ENCODE measurements around the gene RGL1. TPM values are rescaled to one million over a fixed set of nuclear protein-coding genes. Genes with fewer than 3 reads are reported as not detected.
A peak's percentile ranks its signal among the peaks of the same experiment; 100 is the strongest.

Gene RGL1
- total RNA-seq, 1 donor from 2014 or later: 15.0 TPM

DNA sequence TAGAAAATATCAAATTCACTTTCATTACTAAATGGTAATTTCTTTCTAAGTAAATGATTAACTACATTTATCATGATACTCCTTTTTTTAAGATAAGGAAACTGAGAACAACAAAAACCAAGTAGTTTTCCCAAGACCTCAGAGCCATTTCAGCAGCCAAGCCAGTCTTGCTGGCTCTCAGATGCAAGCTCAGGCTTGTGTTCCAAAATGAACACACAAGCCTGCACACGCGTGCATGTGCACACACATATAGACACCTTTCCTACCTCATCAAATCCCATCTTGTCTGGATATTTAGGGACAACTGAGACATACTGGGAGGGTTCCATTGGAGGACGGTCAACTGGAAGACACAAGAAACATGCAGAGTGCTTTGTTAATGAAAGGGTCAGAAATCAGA, 149.6 kb downstream of the RGL1 start:
- TF ChIP-seq, protein P1, sequence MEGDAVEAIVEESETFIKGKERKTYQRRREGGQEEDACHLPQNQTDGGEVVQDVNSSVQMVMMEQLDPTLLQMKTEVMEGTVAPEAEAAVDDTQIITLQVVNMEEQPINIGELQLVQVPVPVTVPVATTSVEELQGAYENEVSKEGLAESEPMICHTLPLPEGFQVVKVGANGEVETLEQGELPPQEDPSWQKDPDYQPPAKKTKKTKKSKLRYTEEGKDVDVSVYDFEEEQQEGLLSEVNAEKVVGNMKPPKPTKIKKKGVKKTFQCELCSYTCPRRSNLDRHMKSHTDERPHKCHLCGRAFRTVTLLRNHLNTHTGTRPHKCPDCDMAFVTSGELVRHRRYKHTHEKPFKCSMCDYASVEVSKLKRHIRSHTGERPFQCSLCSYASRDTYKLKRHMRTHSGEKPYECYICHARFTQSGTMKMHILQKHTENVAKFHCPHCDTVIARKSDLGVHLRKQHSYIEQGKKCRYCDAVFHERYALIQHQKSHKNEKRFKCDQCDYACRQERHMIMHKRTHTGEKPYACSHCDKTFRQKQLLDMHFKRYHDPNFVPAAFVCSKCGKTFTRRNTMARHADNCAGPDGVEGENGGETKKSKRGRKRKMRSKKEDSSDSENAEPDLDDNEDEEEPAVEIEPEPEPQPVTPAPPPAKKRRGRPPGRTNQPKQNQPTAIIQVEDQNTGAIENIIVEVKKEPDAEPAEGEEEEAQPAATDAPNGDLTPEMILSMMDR (IDR thresholded peaks at IDR 0.05): no peak
- TF ChIP-seq EZH2 (IDR thresholded peaks at IDR 0.05): no peak
- no peak for TF ChIP-seq EZH2phosphoT487 (IDR thresholded peaks at IDR 0.05)

DNA sequence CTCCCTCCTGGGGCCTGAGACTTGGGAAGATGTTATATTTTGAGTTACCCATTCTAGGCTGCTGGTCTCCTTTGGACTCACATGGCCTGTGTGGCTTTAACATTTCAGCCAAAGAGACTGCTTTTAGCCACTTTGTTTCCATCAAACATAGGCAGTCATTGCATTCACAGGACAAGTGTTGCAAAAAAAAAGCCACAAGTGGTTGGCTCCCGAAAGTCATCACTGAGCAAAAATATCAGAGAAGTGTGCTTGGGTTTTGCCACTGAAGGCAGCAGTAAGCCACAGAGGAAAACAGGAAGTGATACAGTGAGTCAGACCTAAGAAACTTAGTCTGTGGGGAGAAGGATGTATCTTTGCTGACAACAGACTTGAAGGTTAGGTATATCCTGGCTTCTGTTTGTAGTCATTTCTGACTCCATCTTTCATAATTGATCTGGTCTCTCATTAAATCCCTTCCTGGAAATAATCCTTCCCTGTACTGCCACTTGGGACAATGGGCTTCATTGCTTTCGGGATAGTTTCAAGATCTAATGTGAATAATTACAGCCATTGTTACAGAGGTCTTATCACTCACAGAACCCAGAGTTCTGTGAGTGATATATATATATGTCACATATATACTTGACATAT, 151.8 kb downstream of the RGL1 start:
- Histone ChIP-seq H3K9me3 (ENCODE audit: low read depth) (no peaks in the 10 kb centered on the region), H4K20me1 (ENCODE audit: low read depth) (no peaks in the 10 kb centered on the region), H3K36me3 (no peaks in the 10 kb centered on the region), H3K79me2 (ENCODE audit: low read depth) (no peaks in the 10 kb centered on the region), H3K4me3 (no peak overlapping the region), H3K4me2 (no peak overlapping the region), H3K9ac (no peak overlapping the region), H3K27me3 (no peaks in the 10 kb centered on the region), H3F3A (ENCODE audit: low read depth) (no peaks in the 10 kb centered on the region), H3K27ac (no peak overlapping the region), H2AFZ (replicated peaks) (no peak overlapping the region), H3K4me1 (peaks cover 5% of the 10 kb centered on the region)
- DNase-seq (ENCODE audit: low spot score): no peak
- peaks cover 34% of the 10 kb centered on the region for H3K36me3 Mint-ChIP-seq
- H3K27me3 Mint-ChIP-seq (ENCODE audit: insufficient read depth, low read depth): no peaks in the 10 kb centered on the region
- H3K9me3 Mint-ChIP-seq: no peaks in the 10 kb centered on the region
- H3K4me1 Mint-ChIP-seq: peaks cover 5% of the 10 kb centered on the region
- H3K27ac Mint-ChIP-seq: no peak overlapping the region
- H3K4me3 Mint-ChIP-seq: no peak overlapping the region
- TF ChIP-seq EZH2phosphoT487 (IDR thresholded peaks at IDR 0.05): no peak
- no peak for TF ChIP-seq EZH2 (IDR thresholded peaks at IDR 0.05)
- TF ChIP-seq, protein P1 (IDR thresholded peaks at IDR 0.05): no peak

More for the DNA sequence above, 149.6 kb downstream of the RGL1 start:
- H3K4me2 ChIP-seq: no peak overlapping the region
- Mint-ChIP-seq H3K4me1 (peaks cover 5% of the 10 kb centered on the region), H3K9me3 (peaks cover 4% of the 10 kb centered on the region), H3K36me3 (peaks cover 43% of the 10 kb centered on the region), H3K27me3 (ENCODE audit: insufficient read depth, low read depth) (no peaks in the 10 kb centered on the region), H3K27ac (peak overlapping the region; percentile 68), H3K4me3 (no peak overlapping the region)
- no peak overlapping the region for H3K4me3 ChIP-seq
- peaks cover 5% of the 10 kb centered on the region for H3K4me1 ChIP-seq
- DNase-seq (ENCODE audit: low spot score): no peak
- H4K20me1 ChIP-seq (ENCODE audit: low read depth): no peaks in the 10 kb centered on the region
- no peaks in the 10 kb centered on the region for H3K27me3 ChIP-seq
- H3K27ac ChIP-seq: no peak overlapping the region
- no peaks in the 10 kb centered on the region for H3K79me2 ChIP-seq (ENCODE audit: low read depth)
- peaks cover 2% of the 10 kb centered on the region for H3K36me3 ChIP-seq
- no peaks in the 10 kb centered on the region for H3F3A ChIP-seq (ENCODE audit: low read depth)
- H2AFZ ChIP-seq (replicated peaks): no peak overlapping the region
- no peak overlapping the region for H3K9ac ChIP-seq
- H3K9me3 ChIP-seq (ENCODE audit: low read depth): no peaks in the 10 kb centered on the region

- H3F3A ChIP-seq (ENCODE audit: low read depth): no peaks in the 10 kb centered on the region
- H3K27me3 ChIP-seq: no peaks in the 10 kb centered on the region
- no peaks in the 10 kb centered on the region for H3K36me3 ChIP-seq
- Mint-ChIP-seq H3K9me3 (no peaks in the 10 kb centered on the region), H3K4me1 (peaks cover 5% of the 10 kb centered on the region), H3K27me3 (ENCODE audit: insufficient read depth, low read depth) (no peaks in the 10 kb centered on the region), H3K4me3 (no peak overlapping the region), H3K27ac (no peak overlapping the region), H3K36me3 (peaks cover 31% of the 10 kb centered on the region)
- H3K9me3 ChIP-seq (ENCODE audit: low read depth): no peaks in the 10 kb centered on the region
- no peaks in the 10 kb centered on the region for H4K20me1 ChIP-seq (ENCODE audit: low read depth)
- TF ChIP-seq EZH2 (IDR thresholded peaks at IDR 0.05): no peak
- TF ChIP-seq, protein P1 (IDR thresholded peaks at IDR 0.05): no peak
- TF ChIP-seq EZH2phosphoT487 (IDR thresholded peaks at IDR 0.05): no peak
- peaks cover 5% of the 10 kb centered on the region for H3K4me1 ChIP-seq
- no peak overlapping the region for H3K4me3 ChIP-seq
- no peak overlapping the region for H3K9ac ChIP-seq
- no peak overlapping the region for H2AFZ ChIP-seq (replicated peaks)
- no peak overlapping the region for H3K27ac ChIP-seq
- no peaks in the 10 kb centered on the region for H3K79me2 ChIP-seq (ENCODE audit: low read depth)
- H3K4me2 ChIP-seq: no peak overlapping the region
- DNase-seq (ENCODE audit: low spot score): no peak
Measured at GRCh38 chr1:183957216-183957830, 152.4 kb downstream of the RGL1 start.
